K562 (cell line): ENCODE measurements around the gene GMNN. TPM values are rescaled to one million over a fixed set of nuclear protein-coding genes. Genes with fewer than 3 reads are reported as not detected.

ENCODE experiments used
- EP400 ChIP-seq: fragments of 450-650 bp; IDR thresholded peaks from 2 replicates; pipeline ENCODE4 v1.6.1; 2017; ENCODE audit warnings: antibody characterized with exemption, mild to moderate bottlenecking, moderate library complexity
- HNRNPL ChIP-seq: fragments of 200-400 bp; formaldehyde crosslinking; IDR thresholded peaks from 2 replicates; pipeline ENCODE4 v1.6.1; 2017; ENCODE audit warnings: low read depth, mild to moderate bottlenecking, low read length
- KAT2B ChIP-seq: IDR thresholded peaks from one replicate; pipeline ENCODE4 v1.6.1; 2012; ENCODE audit warnings: low read depth, mild to moderate bottlenecking, control low read depth, inconsistent platforms, low read length, moderate library complexity
- MBD2 ChIP-seq: sonication (generic); IDR thresholded peaks from 2 replicates; pipeline ENCODE4 v1.6.1; 2016; ENCODE audit warnings: low read depth, borderline replicate concordance
- PCBP2 ChIP-seq: fragments of 200-400 bp; formaldehyde crosslinking; IDR thresholded peaks from 2 replicates; pipeline ENCODE4 v1.6.1; 2018; ENCODE audit warnings: low read length, low read depth, mild to moderate bottlenecking, moderate library complexity; ENCODE audit not compliant: poor library complexity, severe bottlenecking
- PHTF2 ChIP-seq: fragments of 250-450 bp; sonication (Bioruptor Pico); IDR thresholded peaks from 2 replicates; pipeline ENCODE4 v1.5.0; 2021; ENCODE audit warnings: mild to moderate bottlenecking
- SRSF1 ChIP-seq: fragments of 200-400 bp; formaldehyde crosslinking; IDR thresholded peaks from 2 replicates; pipeline ENCODE4 v1.6.1; 2017; ENCODE audit warnings: mild to moderate bottlenecking, low read depth, low read length, moderate library complexity
- TBP ChIP-seq: optimal IDR thresholded peaks from 2 replicates; pipeline ENCODE3; 2011; ENCODE audit warnings: low read depth, low read length, improper control_type of control experiment
- ZNF785 ChIP-seq: fragments of 250-450 bp; sonication (Bioruptor Pico); IDR thresholded peaks from 2 replicates; pipeline ENCODE4 v1.4.0; 2020; ENCODE audit warnings: mild to moderate bottlenecking
- polyA plus RNA-seq, 8 experiments: library from polyadenylated mRNA; depleted of rRNA in 4 of 8; stranded (reverse) in 5 of 8; unstranded in 3 of 8; fragments of >200 nt; fragmentation: Nextera tagmentation in 2 of 8; fragmentation: Illumina TruSeq in 1 of 8; extraction: Ambion mirVana in 2 of 8; extraction: Trizol in 1 of 8; gene quantifications; 2 replicates each; pipeline versions ENCODE4 v1.2.1 to v1.2.3, GENCODE V29; 2011 to 2014; ENCODE audit warnings: inconsistent platforms in 1 of 8, missing spikeins in 1 of 8
- total RNA-seq, 7 experiments: library from RNA; depleted of rRNA in 6 of 7; stranded (reverse); fragments of >200 nt in 6 of 7; fragmentation: Illumina TruSeq in 2 of 7; extraction: Trizol in 2 of 7; gene quantifications; 2 replicates each; pipeline versions ENCODE4 v1.2.1 to v1.2.3, GENCODE V29; 2011 to 2021; ENCODE audit warnings: low replicate concordance in 1 of 7
- TF ChIP-seq, protein P1 (sequence below): fragments of 450-650 bp; IDR thresholded peaks from 2 replicates; pipeline ENCODE4 v1.7.1; 2018; ENCODE audit warnings: mild to moderate bottlenecking, low read depth; ENCODE audit not compliant: partially characterized antibody
- TF ChIP-seq, protein P2 (sequence below): sonication (generic); formaldehyde crosslinking; IDR thresholded peaks from 2 replicates; pipeline ENCODE4 v1.9.0; 2022; ENCODE audit warnings: mild to moderate bottlenecking, missing genetic modification reagents
- TF ChIP-seq, protein P3 (sequence below): fragments of 250-450 bp; sonication (Bioruptor Pico); IDR thresholded peaks from 2 replicates; pipeline ENCODE4 v1.5.1; 2021; ENCODE audit warnings: mild to moderate bottlenecking
- TF ChIP-seq, protein P4 (sequence below): fragments of 450-650 bp; IDR thresholded peaks from 2 replicates; pipeline ENCODE4 v1.6.1; 2017; ENCODE audit warnings: antibody characterized with exemption
- TF ChIP-seq, protein P5 (sequence below): sonication (generic); formaldehyde crosslinking; IDR thresholded peaks from 2 replicates; pipeline ENCODE4 v1.8.1; 2023; ENCODE audit warnings: mild to moderate bottlenecking, missing genetic modification reagents

The GMNN gene
- total and polyA plus RNA-seq, 9 of the 15 experiments (the other 6 are each of a cell fraction or from before 2014, with no cell fraction given): 144 to 370 (median 210) TPM

DNA sequence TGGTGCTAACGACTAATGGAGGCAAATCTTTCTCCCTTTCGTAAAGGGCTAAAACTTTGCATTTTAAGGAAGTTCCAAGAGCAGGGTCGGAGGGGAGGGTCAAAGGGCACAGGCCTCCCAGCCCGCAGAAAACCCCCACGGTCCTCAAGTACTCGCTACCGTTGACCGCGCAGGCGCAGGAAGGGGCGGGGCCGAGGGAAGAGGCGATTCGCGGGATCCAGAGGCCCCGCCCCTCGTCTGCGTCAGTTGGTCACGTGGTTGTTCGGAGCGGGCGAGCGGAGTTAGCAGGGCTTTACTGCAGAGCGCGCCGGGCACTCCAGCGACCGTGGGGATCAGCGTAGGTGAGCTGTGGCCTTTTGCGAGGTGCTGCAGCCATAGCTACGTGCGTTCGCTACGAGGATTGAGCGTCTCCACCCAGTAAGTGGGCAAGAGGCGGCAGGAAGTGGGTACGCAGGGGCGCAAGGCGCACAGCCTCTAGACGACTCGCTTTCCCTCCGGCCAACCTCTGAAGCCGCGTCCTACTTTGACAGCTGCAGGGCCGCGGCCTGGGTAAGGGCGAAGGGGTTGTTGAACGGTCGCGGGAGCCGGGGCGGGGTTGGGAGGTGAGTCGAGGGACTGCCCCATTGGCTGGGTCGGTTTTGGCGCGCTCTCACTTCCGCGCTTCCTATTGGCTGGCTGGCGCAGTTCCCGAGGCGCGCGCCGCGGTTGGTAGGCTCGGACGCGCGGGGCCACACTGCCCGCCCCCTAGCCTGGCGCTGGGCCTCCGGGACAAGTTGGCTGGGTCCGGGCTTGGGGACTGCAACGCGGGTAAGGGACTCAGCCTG is at the start of gene GMNN (continued):
- TF ChIP-seq, protein P1, sequence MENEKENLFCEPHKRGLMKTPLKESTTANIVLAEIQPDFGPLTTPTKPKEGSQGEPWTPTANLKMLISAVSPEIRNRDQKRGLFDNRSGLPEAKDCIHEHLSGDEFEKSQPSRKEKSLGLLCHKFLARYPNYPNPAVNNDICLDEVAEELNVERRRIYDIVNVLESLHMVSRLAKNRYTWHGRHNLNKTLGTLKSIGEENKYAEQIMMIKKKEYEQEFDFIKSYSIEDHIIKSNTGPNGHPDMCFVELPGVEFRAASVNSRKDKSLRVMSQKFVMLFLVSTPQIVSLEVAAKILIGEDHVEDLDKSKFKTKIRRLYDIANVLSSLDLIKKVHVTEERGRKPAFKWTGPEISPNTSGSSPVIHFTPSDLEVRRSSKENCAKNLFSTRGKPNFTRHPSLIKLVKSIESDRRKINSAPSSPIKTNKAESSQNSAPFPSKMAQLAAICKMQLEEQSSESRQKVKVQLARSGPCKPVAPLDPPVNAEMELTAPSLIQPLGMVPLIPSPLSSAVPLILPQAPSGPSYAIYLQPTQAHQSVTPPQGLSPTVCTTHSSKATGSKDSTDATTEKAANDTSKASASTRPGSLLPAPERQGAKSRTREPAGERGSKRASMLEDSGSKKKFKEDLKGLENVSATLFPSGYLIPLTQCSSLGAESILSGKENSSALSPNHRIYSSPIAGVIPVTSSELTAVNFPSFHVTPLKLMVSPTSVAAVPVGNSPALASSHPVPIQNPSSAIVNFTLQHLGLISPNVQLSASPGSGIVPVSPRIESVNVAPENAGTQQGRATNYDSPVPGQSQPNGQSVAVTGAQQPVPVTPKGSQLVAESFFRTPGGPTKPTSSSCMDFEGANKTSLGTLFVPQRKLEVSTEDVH: peak; percentile 98
- TF ChIP-seq PCBP2 (no peak), MBD2 (peak; percentile 80; the same call in 1 of the 2 replicates), PHTF2 (CRISPR knock-in tag) (no peak), EP400 (peak; percentile 99), TBP (peak; percentile 83), KAT2B (no peak), SRSF1 (0 out of 2 replicates have a peak, but pooled peaks have one; percentile 67), ZNF785 (CRISPR knock-in tag) (no peak), HNRNPL (0 out of 2 replicates have a peak, but pooled peaks have one; percentile 52)
- TF ChIP-seq, protein P2, sequence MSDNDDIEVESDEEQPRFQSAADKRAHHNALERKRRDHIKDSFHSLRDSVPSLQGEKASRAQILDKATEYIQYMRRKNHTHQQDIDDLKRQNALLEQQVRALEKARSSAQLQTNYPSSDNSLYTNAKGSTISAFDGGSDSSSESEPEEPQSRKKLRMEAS (CRISPR knock-in tag): peak; percentile 92
- TF ChIP-seq, protein P3, sequence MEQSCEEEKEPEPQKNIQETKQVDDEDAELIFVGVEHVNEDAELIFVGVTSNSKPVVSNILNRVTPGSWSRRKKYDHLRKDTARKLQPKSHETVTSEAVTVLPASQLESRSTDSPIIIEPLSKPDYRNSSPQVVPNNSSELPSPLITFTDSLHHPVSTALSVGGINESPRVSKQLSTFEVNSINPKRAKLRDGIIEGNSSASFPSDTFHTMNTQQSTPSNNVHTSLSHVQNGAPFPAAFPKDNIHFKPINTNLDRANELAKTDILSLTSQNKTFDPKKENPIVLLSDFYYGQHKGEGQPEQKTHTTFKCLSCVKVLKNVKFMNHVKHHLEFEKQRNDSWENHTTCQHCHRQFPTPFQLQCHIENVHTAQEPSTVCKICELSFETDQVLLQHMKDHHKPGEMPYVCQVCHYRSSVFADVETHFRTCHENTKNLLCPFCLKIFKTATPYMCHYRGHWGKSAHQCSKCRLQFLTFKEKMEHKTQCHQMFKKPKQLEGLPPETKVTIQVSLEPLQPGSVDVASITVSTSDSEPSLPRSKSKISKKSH (CRISPR knock-in tag): no peak
- TF ChIP-seq, protein P4, sequence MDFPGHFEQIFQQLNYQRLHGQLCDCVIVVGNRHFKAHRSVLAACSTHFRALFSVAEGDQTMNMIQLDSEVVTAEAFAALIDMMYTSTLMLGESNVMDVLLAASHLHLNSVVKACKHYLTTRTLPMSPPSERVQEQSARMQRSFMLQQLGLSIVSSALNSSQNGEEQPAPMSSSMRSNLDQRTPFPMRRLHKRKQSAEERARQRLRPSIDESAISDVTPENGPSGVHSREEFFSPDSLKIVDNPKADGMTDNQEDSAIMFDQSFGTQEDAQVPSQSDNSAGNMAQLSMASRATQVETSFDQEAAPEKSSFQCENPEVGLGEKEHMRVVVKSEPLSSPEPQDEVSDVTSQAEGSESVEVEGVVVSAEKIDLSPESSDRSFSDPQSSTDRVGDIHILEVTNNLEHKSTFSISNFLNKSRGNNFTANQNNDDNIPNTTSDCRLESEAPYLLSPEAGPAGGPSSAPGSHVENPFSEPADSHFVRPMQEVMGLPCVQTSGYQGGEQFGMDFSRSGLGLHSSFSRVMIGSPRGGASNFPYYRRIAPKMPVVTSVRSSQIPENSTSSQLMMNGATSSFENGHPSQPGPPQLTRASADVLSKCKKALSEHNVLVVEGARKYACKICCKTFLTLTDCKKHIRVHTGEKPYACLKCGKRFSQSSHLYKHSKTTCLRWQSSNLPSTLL: no peak
- TF ChIP-seq, protein P5, sequence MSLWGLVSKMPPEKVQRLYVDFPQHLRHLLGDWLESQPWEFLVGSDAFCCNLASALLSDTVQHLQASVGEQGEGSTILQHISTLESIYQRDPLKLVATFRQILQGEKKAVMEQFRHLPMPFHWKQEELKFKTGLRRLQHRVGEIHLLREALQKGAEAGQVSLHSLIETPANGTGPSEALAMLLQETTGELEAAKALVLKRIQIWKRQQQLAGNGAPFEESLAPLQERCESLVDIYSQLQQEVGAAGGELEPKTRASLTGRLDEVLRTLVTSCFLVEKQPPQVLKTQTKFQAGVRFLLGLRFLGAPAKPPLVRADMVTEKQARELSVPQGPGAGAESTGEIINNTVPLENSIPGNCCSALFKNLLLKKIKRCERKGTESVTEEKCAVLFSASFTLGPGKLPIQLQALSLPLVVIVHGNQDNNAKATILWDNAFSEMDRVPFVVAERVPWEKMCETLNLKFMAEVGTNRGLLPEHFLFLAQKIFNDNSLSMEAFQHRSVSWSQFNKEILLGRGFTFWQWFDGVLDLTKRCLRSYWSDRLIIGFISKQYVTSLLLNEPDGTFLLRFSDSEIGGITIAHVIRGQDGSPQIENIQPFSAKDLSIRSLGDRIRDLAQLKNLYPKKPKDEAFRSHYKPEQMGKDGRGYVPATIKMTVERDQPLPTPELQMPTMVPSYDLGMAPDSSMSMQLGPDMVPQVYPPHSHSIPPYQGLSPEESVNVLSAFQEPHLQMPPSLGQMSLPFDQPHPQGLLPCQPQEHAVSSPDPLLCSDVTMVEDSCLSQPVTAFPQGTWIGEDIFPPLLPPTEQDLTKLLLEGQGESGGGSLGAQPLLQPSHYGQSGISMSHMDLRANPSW (CRISPR knock-in tag): peak; percentile 94
